OCI-LY1 (cell line): ENCODE data around the gene SORT1.

Experiments
- EZH2 ChIP-seq: fragments of 200-600 bp; sonication (generic), shearing (Covaris generic); IDR thresholded peaks from 2 replicates; pipeline ENCODE4 v1.8.0; 2017; ENCODE audit warnings: borderline replicate concordance, mixed run types, mild to moderate bottlenecking, antibody characterized with exemption, low read length, moderate library complexity, mixed read lengths
- TF ChIP-seq, protein P1 (sequence below): fragments of 200-600 bp; sonication (generic), shearing (Covaris generic); IDR thresholded peaks from 2 replicates; pipeline ENCODE4 v1.5.1; 2017; ENCODE audit warnings: mild to moderate bottlenecking, antibody characterized with exemption, low read length, moderate library complexity, mixed read lengths

DNA sequence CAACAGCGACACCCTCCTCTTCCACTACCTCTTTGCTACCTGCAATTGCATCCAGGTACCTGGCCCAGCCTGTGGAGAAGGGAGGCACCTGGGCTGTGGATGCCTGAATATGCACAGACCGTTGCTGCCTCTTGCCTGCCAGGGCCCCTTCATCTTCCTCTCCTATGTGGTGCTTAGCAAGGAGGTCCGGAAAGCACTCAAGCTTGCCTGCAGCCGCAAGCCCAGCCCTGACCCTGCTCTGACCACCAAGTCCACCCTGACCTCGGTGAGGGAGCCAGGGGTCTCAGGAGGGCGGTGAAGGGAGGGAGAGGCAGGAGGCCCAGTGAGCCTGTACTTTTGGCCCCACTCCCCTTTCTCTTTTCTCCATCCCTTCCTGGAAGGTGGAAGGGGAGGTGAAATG lies 126.3 kb downstream of the SORT1 start:
- TF ChIP-seq, protein P1, sequence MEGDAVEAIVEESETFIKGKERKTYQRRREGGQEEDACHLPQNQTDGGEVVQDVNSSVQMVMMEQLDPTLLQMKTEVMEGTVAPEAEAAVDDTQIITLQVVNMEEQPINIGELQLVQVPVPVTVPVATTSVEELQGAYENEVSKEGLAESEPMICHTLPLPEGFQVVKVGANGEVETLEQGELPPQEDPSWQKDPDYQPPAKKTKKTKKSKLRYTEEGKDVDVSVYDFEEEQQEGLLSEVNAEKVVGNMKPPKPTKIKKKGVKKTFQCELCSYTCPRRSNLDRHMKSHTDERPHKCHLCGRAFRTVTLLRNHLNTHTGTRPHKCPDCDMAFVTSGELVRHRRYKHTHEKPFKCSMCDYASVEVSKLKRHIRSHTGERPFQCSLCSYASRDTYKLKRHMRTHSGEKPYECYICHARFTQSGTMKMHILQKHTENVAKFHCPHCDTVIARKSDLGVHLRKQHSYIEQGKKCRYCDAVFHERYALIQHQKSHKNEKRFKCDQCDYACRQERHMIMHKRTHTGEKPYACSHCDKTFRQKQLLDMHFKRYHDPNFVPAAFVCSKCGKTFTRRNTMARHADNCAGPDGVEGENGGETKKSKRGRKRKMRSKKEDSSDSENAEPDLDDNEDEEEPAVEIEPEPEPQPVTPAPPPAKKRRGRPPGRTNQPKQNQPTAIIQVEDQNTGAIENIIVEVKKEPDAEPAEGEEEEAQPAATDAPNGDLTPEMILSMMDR, result no peak
- no peak for TF ChIP-seq EZH2
